H9 (cell line): ENCODE data around the gene LYZL6. TPM values are rescaled to one million over a fixed set of nuclear protein-coding genes. Genes with fewer than 3 reads are reported as not detected.

Experiments used
- DNase-seq: peaks from one replicate; pipeline ENCODE4 v3.0.0-alpha.2; 2017
- H2AFZ ChIP-seq: one replicate; pipeline ENCODE4 v1.6.1; 2013; ENCODE audit warnings: mild to moderate bottlenecking, low read length, control low read depth, moderate library complexity
- H2AK5ac ChIP-seq: 2 replicates; pipeline ENCODE4 v1.6.1; 2013; ENCODE audit warnings: low read length, control low read depth, mixed read lengths; ENCODE audit not compliant: insufficient read length
- H2BK120ac ChIP-seq: one replicate; pipeline ENCODE4 v1.6.1; 2013; ENCODE audit warnings: low read depth, mild to moderate bottlenecking, low read length, control low read depth, inconsistent platforms; ENCODE audit not compliant: poor library complexity, severe bottlenecking
- H2BK12ac ChIP-seq: 2 replicates; pipeline ENCODE4 v1.6.1; 2013; ENCODE audit warnings: low read length, control low read depth, mixed read lengths, low read depth; ENCODE audit not compliant: insufficient read length
- H2BK15ac ChIP-seq: 2 replicates; pipeline ENCODE4 v1.6.1; 2013; ENCODE audit warnings: low read depth, low read length, control low read depth
- H2BK20ac ChIP-seq: one replicate; pipeline ENCODE4 v1.6.1; 2013; ENCODE audit warnings: low read depth, mild to moderate bottlenecking, low read length, control low read depth, inconsistent platforms; ENCODE audit not compliant: poor library complexity, severe bottlenecking
- H2BK5ac ChIP-seq: 2 replicates; pipeline ENCODE4 v1.6.1; 2013; ENCODE audit warnings: low read length, control low read depth, mixed read lengths; ENCODE audit not compliant: insufficient read length
- H3K14ac ChIP-seq: 2 replicates; pipeline ENCODE4 v1.6.1; 2013; ENCODE audit warnings: low read length, control low read depth; ENCODE audit not compliant: insufficient read depth
- H3K18ac ChIP-seq: 2 replicates; pipeline ENCODE4 v1.6.1; 2013; ENCODE audit warnings: low read depth, mild to moderate bottlenecking, mixed read lengths, low read length, control low read depth; ENCODE audit not compliant: insufficient read length
- H3K23ac ChIP-seq: 2 replicates; pipeline ENCODE4 v1.6.1; 2013; ENCODE audit warnings: low read length, control low read depth, mixed read lengths, low read depth; ENCODE audit not compliant: insufficient read length
- H3K23me2 ChIP-seq: 2 replicates; pipeline ENCODE4 v1.6.1; 2013; ENCODE audit warnings: low read depth, mild to moderate bottlenecking, mixed read lengths, low read length, control low read depth; ENCODE audit not compliant: insufficient read length, poor library complexity, severe bottlenecking
- H3K27ac ChIP-seq: 2 replicates; pipeline ENCODE4 v1.5.1; 2013; ENCODE audit warnings: low read length, control low read depth, mixed read lengths, low read depth; ENCODE audit not compliant: insufficient read length
- H3K27me3 ChIP-seq: 2 replicates; pipeline ENCODE4 v1.6.1; 2013; ENCODE audit warnings: low read length, control low read depth, inconsistent platforms; ENCODE audit not compliant: insufficient read depth
- H3K4ac ChIP-seq: 2 replicates; pipeline ENCODE4 v1.6.1; 2013; ENCODE audit warnings: low read depth, mild to moderate bottlenecking, control low read depth, inconsistent platforms, low read length, moderate library complexity
- H3K4me1 ChIP-seq: 2 replicates; pipeline ENCODE4 v1.6.1; 2013; ENCODE audit warnings: low read length, control low read depth, inconsistent platforms; ENCODE audit not compliant: insufficient read depth
- H3K4me2 ChIP-seq: 2 replicates; pipeline ENCODE4 v1.6.1; 2013; ENCODE audit warnings: low read length, control low read depth, mixed read lengths; ENCODE audit not compliant: insufficient read length, insufficient read depth
- H3K56ac ChIP-seq: 2 replicates; pipeline ENCODE4 v1.6.1; 2013; ENCODE audit warnings: low read depth, mild to moderate bottlenecking, mixed read lengths, low read length, control low read depth; ENCODE audit not compliant: insufficient read length
- H3K79me1 ChIP-seq: 2 replicates; pipeline ENCODE4 v1.6.1; 2013; ENCODE audit warnings: low read depth, mild to moderate bottlenecking, moderate library complexity, low read length, control low read depth, inconsistent platforms; ENCODE audit not compliant: insufficient read depth, poor library complexity, severe bottlenecking
- H3K79me2 ChIP-seq: 2 replicates; pipeline ENCODE4 v1.6.1; 2013; ENCODE audit warnings: low read length, control low read depth, inconsistent platforms; ENCODE audit not compliant: insufficient read depth
- H3K9ac ChIP-seq: 2 replicates; pipeline ENCODE4 v1.6.1; 2013; ENCODE audit warnings: low read length, control low read depth, mixed read lengths; ENCODE audit not compliant: insufficient read length; ENCODE audit errors: extremely low read depth
- H3K9me3 ChIP-seq: one replicate; pipeline ENCODE4 v1.6.1; 2013; ENCODE audit warnings: low read depth, low read length, inconsistent platforms; ENCODE audit not compliant: control insufficient read depth
- H3T11ph ChIP-seq: one replicate; pipeline ENCODE4 v1.6.1; 2013; ENCODE audit warnings: mild to moderate bottlenecking, low read length, control low read depth, inconsistent platforms
- H4K20me1 ChIP-seq: one replicate; pipeline ENCODE4 v1.6.1; 2013; ENCODE audit not compliant: control insufficient read depth, insufficient read length, insufficient read depth
- H4K5ac ChIP-seq: 2 replicates; pipeline ENCODE4 v1.6.1; 2013; ENCODE audit warnings: low read depth, mild to moderate bottlenecking, mixed read lengths, low read length, control low read depth; ENCODE audit not compliant: insufficient read length
- H4K8ac ChIP-seq: replicated peaks from 2 replicates; pipeline ENCODE4 v1.6.1; 2013; ENCODE audit warnings: low read length, control low read depth, mixed read lengths, low read depth; ENCODE audit not compliant: insufficient read length
- H4K91ac ChIP-seq: 2 replicates; pipeline ENCODE4 v1.6.1; 2013; ENCODE audit warnings: low read depth, mild to moderate bottlenecking, moderate library complexity, mixed read lengths, low read length, control low read depth; ENCODE audit not compliant: insufficient read length
- H3K27ac Mint-ChIP-seq, 3 experiments: 2 replicates in 2 of 3; 3 replicates in 1 of 3; pipeline ENCODE4 v1.8.0; 2020 to 2021; ENCODE audit warnings: mixed read lengths in 3 of 3, mild to moderate bottlenecking in 1 of 3, moderate library complexity in 1 of 3
- H3K27me3 Mint-ChIP-seq: 2 replicates; pipeline ENCODE4 v1.8.0; 2021; ENCODE audit warnings: low read depth, mild to moderate bottlenecking, moderate library complexity, mixed read lengths
- H3K36me3 Mint-ChIP-seq, 3 experiments: 2 replicates in 2 of 3; 3 replicates in 1 of 3; pipeline ENCODE4 v1.8.0; 2020 to 2021; ENCODE audit warnings: low read depth in 3 of 3, mixed read lengths in 3 of 3; ENCODE audit not compliant: insufficient read depth in 1 of 3
- H3K4me1 Mint-ChIP-seq, 2 experiments: 2 replicates each; pipeline ENCODE4 v1.8.0; 2020; ENCODE audit warnings: mixed read lengths in 2 of 2
- H3K4me3 Mint-ChIP-seq, 2 experiments: 2 replicates in 1 of 2; 3 replicates in 1 of 2; pipeline ENCODE4 v1.8.0; 2020 to 2021; ENCODE audit warnings: mild to moderate bottlenecking in 2 of 2, mixed read lengths in 2 of 2, moderate library complexity in 1 of 2
- H3K9me3 Mint-ChIP-seq, 2 experiments: 2 replicates in 1 of 2; 3 replicates in 1 of 2; pipeline ENCODE4 v1.8.0; 2020; ENCODE audit warnings: mild to moderate bottlenecking in 2 of 2, mixed read lengths in 2 of 2, moderate library complexity in 1 of 2
- CTCF ChIP-seq: fragments of 200-600 bp; sonication (generic); conservative IDR thresholded peaks from 3 replicates; pipeline ENCODE4 v1.8.0; 2021; ENCODE audit warnings: antibody characterized with exemption, mild to moderate bottlenecking
- WGBS: extraction: QIAGEN DNeasy Blood & Tissue Kit; methylation state at CpG from one replicate; pipeline ENCODE4 v1.1.7; 2013; ENCODE audit warnings: missing lambda C conversion rate, low lambda C conversion rate, mixed read lengths; ENCODE audit not compliant: insufficient read length; ENCODE audit errors: extremely low coverage; 5-methylcytosine and 5-hydroxymethylcytosine counted together
- total RNA-seq: library from RNA; stranded (reverse); gene quantifications from 2 replicates; pipeline ENCODE4 v1.2.1, GENCODE V29; 2021

LYZL6 gene
- total RNA-seq, 1 experiment from 2014 or later = not detected

DNA sequence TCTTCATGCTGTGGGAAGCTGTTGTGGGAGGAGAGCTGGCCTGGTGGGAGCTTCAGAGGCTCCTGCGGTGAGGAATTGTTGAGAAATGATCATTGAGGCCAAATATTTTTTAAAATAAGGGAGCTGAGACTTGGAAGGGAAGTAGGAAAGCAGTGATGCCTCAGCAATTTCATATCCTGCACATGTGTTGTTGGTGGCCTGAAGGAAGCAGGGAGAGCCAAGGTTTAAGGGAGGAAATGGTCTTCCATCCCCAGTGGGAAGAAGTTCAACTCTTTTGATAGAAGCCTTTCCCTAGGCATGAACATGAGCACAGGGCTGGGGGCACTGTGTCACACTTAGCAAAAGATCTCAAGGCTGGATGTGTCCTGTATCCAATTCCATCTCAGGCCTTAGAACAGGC is 43.1 kb upstream of the LYZL6 start, which contains the start of gene CCL14:
CCL14 (minus strand) TSS at position 87 of the 400 bp plus-strand sequence; CDS start at position 7, 80 bp downstream.
- Histone ChIP-seq H3K79me1 (no peaks in the 10 kb centered on the region), H3K27me3 (no peaks in the 10 kb centered on the region), H2BK12ac (no peak within 1 kb of the TSS), H3K18ac (no peak within 1 kb of the TSS), H3K4me1 (no peaks in the 10 kb centered on the region), H3K23me2 (no peaks in the 10 kb centered on the region), H3K56ac (no peak within 1 kb of the TSS), H3K79me2 (no peaks in the 10 kb centered on the region), H3K4ac (no peak within 1 kb of the TSS), H3K14ac (no peak within 1 kb of the TSS; the same call in 1 of the 2 replicates), H4K5ac (no peak within 1 kb of the TSS), H2BK5ac (no peak within 1 kb of the TSS), H2AFZ (no peak within 1 kb of the TSS), H3K23ac (no peak within 1 kb of the TSS), H2BK20ac (no peak within 1 kb of the TSS), H3T11ph (no peak within 1 kb of the TSS), H3K27ac (no peak within 1 kb of the TSS), H4K8ac (no peak within 1 kb of the TSS), H2BK120ac (no peak within 1 kb of the TSS), H3K9me3 (no peaks in the 10 kb centered on the region), H2BK15ac (no peak within 1 kb of the TSS), H4K91ac (no peak within 1 kb of the TSS), H3K4me2 (no peak within 1 kb of the TSS), H2AK5ac (no peak within 1 kb of the TSS), H3K9ac (no peak within 1 kb of the TSS), H4K20me1 (no peaks in the 10 kb centered on the region)
- no peaks in the 10 kb centered on the region for H3K36me3 Mint-ChIP-seq
- peak within 1 kb of the TSS in 1 of 3 experiments; percentile 62; a peak in 1 of 7 replicates for H3K27ac Mint-ChIP-seq
- no peak for TF ChIP-seq CTCF
- H3K4me3 Mint-ChIP-seq = no peak within 1 kb of the TSS
- peaks cover 5% of the 10 kb centered on the region for H3K27me3 Mint-ChIP-seq
- H3K9me3 Mint-ChIP-seq = no peaks in the 10 kb centered on the region; a peak in 2 of 5 replicates
- no CpG with 5 or more reads among the region's 1 CpG for WGBS
- no peaks in the 10 kb centered on the region for H3K4me1 Mint-ChIP-seq
- no peak for DNase-seq
